K562 (cell line): ENCODE measurements around the gene CD34. TPM values are rescaled to one million over a fixed set of nuclear protein-coding genes. Genes with fewer than 3 reads are reported as not detected.

Source experiments
- ARID1B ChIP-seq: fragments of 450-650 bp; IDR thresholded peaks from 2 replicates; pipeline ENCODE4 v1.6.1; 2016; ENCODE audit warnings: antibody characterized with exemption, mild to moderate bottlenecking, inconsistent platforms
- BDP1 ChIP-seq: IDR thresholded peaks from 3 replicates; pipeline ENCODE4 v1.6.1; 2011; ENCODE audit not compliant: insufficient read length, insufficient read depth
- HMGN3 ChIP-seq: IDR thresholded peaks from 2 replicates; pipeline ENCODE4 v1.6.1; 2011; ENCODE audit warnings: borderline replicate concordance, low read depth, mild to moderate bottlenecking, mixed read lengths, low read length; ENCODE audit not compliant: insufficient read length; ENCODE audit errors: extremely low read depth
- MAZ ChIP-seq, 2 experiments: fragments of 450-650 bp in 1 of 2; sonication (generic) in 1 of 2; formaldehyde crosslinking; IDR thresholded peaks in 1 of 2; conservative IDR thresholded peaks in 1 of 2; 2 replicates each; pipeline versions ENCODE4 v1.4.0 to v1.5.0; 2020; ENCODE audit warnings: mild to moderate bottlenecking in 1 of 2, missing genetic modification reagents in 1 of 2
- MEF2A ChIP-seq: IDR thresholded peaks from 2 replicates; pipeline ENCODE4 v1.6.1; 2011; ENCODE audit warnings: low read depth, mild to moderate bottlenecking, low read length, moderate library complexity; ENCODE audit not compliant: control insufficient read depth
- MIER1 ChIP-seq: fragments of 450-650 bp; IDR thresholded peaks from 2 replicates; pipeline ENCODE4 v1.6.1; 2016; ENCODE audit warnings: antibody characterized with exemption, mild to moderate bottlenecking, low read depth
- NELFE ChIP-seq: IDR thresholded peaks from 2 replicates; pipeline ENCODE4 v1.6.1; 2011; ENCODE audit warnings: mild to moderate bottlenecking; ENCODE audit not compliant: insufficient read depth, insufficient read length
- ZNF766 ChIP-seq: fragments of 200-800 bp; sonication (Bioruptor generic); conservative IDR thresholded peaks from 2 replicates; pipeline ENCODE4 v1.6.1; 2016; ENCODE audit warnings: missing genetic modification characterization, missing compliant biosample characterization
- ZNF778 ChIP-seq: fragments of 450-650 bp; formaldehyde crosslinking; IDR thresholded peaks from 2 replicates; pipeline ENCODE4 v1.4.0; 2020; ENCODE audit warnings: mild to moderate bottlenecking, moderate library complexity
- polyA plus RNA-seq, 8 experiments: library from polyadenylated mRNA; depleted of rRNA in 4 of 8; stranded (reverse) in 5 of 8; unstranded in 3 of 8; fragments of >200 nt; fragmentation: Nextera tagmentation in 2 of 8; fragmentation: Illumina TruSeq in 1 of 8; extraction: Ambion mirVana in 2 of 8; extraction: Trizol in 1 of 8; gene quantifications; 2 replicates each; pipeline versions ENCODE4 v1.2.1 to v1.2.3, GENCODE V29; 2011 to 2014; ENCODE audit warnings: inconsistent platforms in 1 of 8, missing spikeins in 1 of 8
- total RNA-seq, 7 experiments: library from RNA; depleted of rRNA in 6 of 7; stranded (reverse); fragments of >200 nt in 6 of 7; fragmentation: Illumina TruSeq in 2 of 7; extraction: Trizol in 2 of 7; gene quantifications; 2 replicates each; pipeline versions ENCODE4 v1.2.1 to v1.2.3, GENCODE V29; 2011 to 2021; ENCODE audit warnings: low replicate concordance in 1 of 7

CD34 gene
- total and polyA plus RNA-seq, 9 of the 15 experiments (the other 6 are each of a cell fraction or from before 2014, with no cell fraction given): not detected

DNA sequence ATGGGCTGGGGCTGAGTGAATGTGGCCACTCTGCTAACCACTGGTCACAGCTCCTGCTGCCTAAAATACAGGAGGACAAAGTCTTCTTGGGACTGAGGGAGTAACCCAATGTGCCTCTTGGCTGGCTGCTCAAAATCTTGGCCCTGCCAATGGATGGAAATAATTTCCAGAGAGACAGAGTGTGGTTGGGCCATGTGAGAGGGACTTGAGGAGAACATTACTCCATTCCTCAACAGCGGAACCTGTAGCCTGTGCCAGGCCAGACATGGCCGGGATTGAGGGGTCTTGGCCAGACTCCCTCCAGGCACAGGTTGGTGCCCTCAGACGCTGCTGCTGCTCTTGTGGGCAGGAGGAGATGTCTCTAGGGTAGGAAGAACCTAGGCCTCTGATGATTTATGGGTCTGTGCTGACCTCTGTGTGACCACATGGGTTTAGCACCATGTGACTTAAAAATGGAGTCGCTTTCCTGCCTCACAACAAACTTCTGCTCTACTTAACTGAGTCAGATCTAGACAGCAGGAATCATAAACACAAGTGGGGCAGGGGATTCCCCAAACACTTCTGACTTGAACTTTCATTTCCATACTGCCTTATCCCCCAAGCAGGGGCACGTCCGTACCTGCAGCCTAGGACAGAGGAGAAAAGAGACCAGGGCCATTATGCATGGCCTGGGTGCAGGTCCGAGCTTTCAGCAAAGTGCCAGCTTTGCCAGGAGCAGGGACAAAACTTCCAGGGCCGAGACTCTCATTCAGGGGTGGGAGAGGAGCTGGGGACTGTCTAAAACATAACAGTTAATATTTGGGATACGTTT lies 79.2 kb downstream of the CD34 start (continued):
- no peak for TF ChIP-seq MIER1
- TF ChIP-seq BDP1: no peak
- TF ChIP-seq ARID1B: no peak
- no peak for TF ChIP-seq NELFE
- no peak for TF ChIP-seq HMGN3
- 0 out of 4 replicates have a peak, but pooled peaks of 1 of the 2 experiments have one; percentile 32 for TF ChIP-seq MAZ (CRISPR knock-in tag; conservative IDR thresholded peaks at IDR 0.05 in 1 of 2, IDR thresholded peaks at IDR 0.05 in 1 of 2)
- no peak for TF ChIP-seq MEF2A
- TF ChIP-seq ZNF778 (CRISPR knock-in tag): no peak
- 0 out of 2 replicates have a peak, but pooled peaks have one; percentile 47 for TF ChIP-seq ZNF766 (CRISPR knock-in tag)

Other genes starting within 250 kb of the CD34 start
- 87.9 and 94.5 TPM in 2 replicates for gene CD46, start 159.1 kb downstream of the CD34 start, total RNA-seq (2014; rRNA removed)
- gene CD46, start 159.1 kb downstream of the CD34 start, total RNA-seq (2014; rRNA removed; fragmentation: Illumina TruSeq; extraction: Trizol): 156 and 168 TPM in 2 replicates
- 126 and 151 TPM in 2 replicates for gene CD46, start 159.1 kb downstream of the CD34 start, total RNA-seq (2015; rRNA removed; fragmentation: Illumina TruSeq; extraction: Trizol)
- 143 and 156 TPM in 2 replicates for gene CD46, start 159.1 kb downstream of the CD34 start, total RNA-seq (2021)
- gene CD46, start 159.1 kb downstream of the CD34 start, polyA plus RNA-seq (2011; rRNA removed): 374 and 391 TPM in 2 replicates
- gene CD46, start 159.1 kb downstream of the CD34 start, polyA plus RNA-seq (2014; fragmentation: Illumina TruSeq; extraction: Trizol): 149 and 205 TPM in 2 replicates
- gene CD46, start 159.1 kb downstream of the CD34 start, polyA plus RNA-seq (2014; fragmentation: Nextera tagmentation; extraction: Ambion mirVana): 100 to 1,000 TPM; 143 to 220 TPM
- gene CD46, start 159.1 kb downstream of the CD34 start, polyA plus RNA-seq (2014; rRNA removed): 183 and 199 TPM in 2 replicates